GM18499 (cell line): ENCODE results near the gene LCE3A.
"Not testable (repeated sequence)": the region's sequence is repeated elsewhere in the genome, so short reads cannot be mapped to it uniquely, and the experiment has no call there.

Experiments
- ATAC-seq: cut with Tn5 transposase; IDR thresholded peaks from one replicate; pipeline ENCODE4 v1.9.1; 2021; ENCODE audit warnings: moderate number of reproducible peaks; ENCODE audit not compliant: insufficient read depth, unreplicated experiment

The LCE3A gene

GRCh38 chr1:152579526-152579925 lies 43.4 kb downstream of the LCE3A start:
- not testable (repeated sequence) for ATAC-seq

- ATAC-seq, result no peak
Measured at GRCh38 chr1:152577168-152577567, 45.7 kb downstream of the LCE3A start.
